Kidney epithelial cell (primary cell): ENCODE data around the gene NPBWR2. TPM values are rescaled to one million over a fixed set of nuclear protein-coding genes. Genes with fewer than 3 reads are reported as not detected.
A peak's percentile ranks its signal among the peaks of the same experiment; 100 is the strongest.

Source experiments
- DNase-seq: peaks from one replicate; pipeline ENCODE4 v3.0.0-alpha.2; 2010; ENCODE audit warnings: low read depth
- H3K27me3 ChIP-seq: 2 replicates; pipeline ENCODE4 v1.6.0; 2011; ENCODE audit warnings: low read length; ENCODE audit not compliant: control insufficient read depth, insufficient read depth
- H3K36me3 ChIP-seq: 2 replicates; pipeline ENCODE4 v1.5.1; 2011; ENCODE audit warnings: low read length; ENCODE audit not compliant: control insufficient read depth, insufficient read depth
- H3K4me3 ChIP-seq: 2 replicates; pipeline ENCODE4 v1.5.1; 2011; ENCODE audit warnings: low read depth, mild to moderate bottlenecking, control low read depth, low read length
- CTCF ChIP-seq: IDR thresholded peaks from 2 replicates; pipeline ENCODE4 v1.5.1; 2011; ENCODE audit warnings: mild to moderate bottlenecking, moderate library complexity, low read length, control low read depth, inconsistent platforms; ENCODE audit not compliant: insufficient read depth, poor library complexity, severe bottlenecking
- total RNA-seq: library from RNA; depleted of rRNA; stranded (reverse); fragments of >200 nt; gene quantifications from 2 replicates; pipeline ENCODE4 v1.2.3, GENCODE V29; 2015

Gene NPBWR2
- total RNA-seq, 1 donor from 2014 or later, result not detected

- no peak overlapping the region for H3K4me3 ChIP-seq
- no peak for DNase-seq
- no peak for TF ChIP-seq CTCF
- H3K36me3 ChIP-seq, result no peaks in the 10 kb centered on the region
- H3K27me3 ChIP-seq, result no peaks in the 10 kb centered on the region
These were observed 36.9 kb downstream of the NPBWR2 start for GRCh38 chr20:64070244-64070993.

GRCh38 chr20:64069614-64070243 is 37.6 kb downstream of the NPBWR2 start:
- H3K36me3 ChIP-seq, result no peaks in the 10 kb centered on the region
- H3K4me3 ChIP-seq, result no peak overlapping the region
- DNase-seq, result no peak
- TF ChIP-seq CTCF, result peak; percentile 93
- no peaks in the 10 kb centered on the region for H3K27me3 ChIP-seq

GRCh38 chr20:64069209-64069613 is 38.2 kb downstream of the NPBWR2 start:
- Histone ChIP-seq H3K27me3 (no peaks in the 10 kb centered on the region), H3K36me3 (no peaks in the 10 kb centered on the region), H3K4me3 (no peak overlapping the region)
- no peak for DNase-seq
- TF ChIP-seq CTCF, result no peak

GRCh38 chr20:64068386-64069208 is 38.8 kb downstream of the NPBWR2 start:
- Histone ChIP-seq H3K27me3 (no peaks in the 10 kb centered on the region), H3K36me3 (no peaks in the 10 kb centered on the region), H3K4me3 (no peak overlapping the region)
- DNase-seq, result no peak
- no peak for TF ChIP-seq CTCF

GRCh38 chr20:64067733-64068307 is 39.5 kb downstream of the NPBWR2 start:
- TF ChIP-seq CTCF, result no peak
- DNase-seq, result no peak
- Histone ChIP-seq H3K27me3 (no peaks in the 10 kb centered on the region), H3K36me3 (no peaks in the 10 kb centered on the region), H3K4me3 (no peak overlapping the region)
